Testis (tissue), 2 donors: ENCODE measurements around the gene RNU6-8.

Source experiments
- CTCF ChIP-seq, 3 experiments: fragments of 450-650 bp in 2 of 3; fragments of 200-600 bp in 1 of 3; sonication (generic) in 1 of 3; IDR thresholded peaks; one replicate each; pipeline ENCODE4 v1.5.1; 2016 to 2019; ENCODE audit warnings: antibody characterized with exemption in 3 of 3, mild to moderate bottlenecking in 2 of 3, moderate library complexity in 1 of 3
- POLR2A ChIP-seq: fragments of 450-650 bp; IDR thresholded peaks from one replicate; pipeline ENCODE4 v1.6.1; 2017; ENCODE audit warnings: antibody characterized with exemption, mild to moderate bottlenecking, moderate library complexity

GRCh38 chr14:32226056-32226455 lies 23.0 kb upstream of the RNU6-8 start:
- no peak for TF ChIP-seq CTCF (IDR thresholded peaks at IDR 0.05)
- TF ChIP-seq POLR2A = no peak
